B cell (primary cell): ENCODE results near the gene ERMARD.

Source experiments
- EZH2 ChIP-seq: IDR thresholded peaks from 2 replicates; pipeline ENCODE4 v1.6.1; 2012; ENCODE audit warnings: borderline replicate concordance, low read depth, mild to moderate bottlenecking, moderate library complexity, low read length; ENCODE audit not compliant: insufficient read depth, poor library complexity, severe bottlenecking
- TF ChIP-seq, protein P1 (sequence below): fragments of 200-600 bp; IDR thresholded peaks from one replicate; pipeline ENCODE4 v1.8.0; 2022; ENCODE audit warnings: antibody characterized with exemption, mild to moderate bottlenecking

DNA sequence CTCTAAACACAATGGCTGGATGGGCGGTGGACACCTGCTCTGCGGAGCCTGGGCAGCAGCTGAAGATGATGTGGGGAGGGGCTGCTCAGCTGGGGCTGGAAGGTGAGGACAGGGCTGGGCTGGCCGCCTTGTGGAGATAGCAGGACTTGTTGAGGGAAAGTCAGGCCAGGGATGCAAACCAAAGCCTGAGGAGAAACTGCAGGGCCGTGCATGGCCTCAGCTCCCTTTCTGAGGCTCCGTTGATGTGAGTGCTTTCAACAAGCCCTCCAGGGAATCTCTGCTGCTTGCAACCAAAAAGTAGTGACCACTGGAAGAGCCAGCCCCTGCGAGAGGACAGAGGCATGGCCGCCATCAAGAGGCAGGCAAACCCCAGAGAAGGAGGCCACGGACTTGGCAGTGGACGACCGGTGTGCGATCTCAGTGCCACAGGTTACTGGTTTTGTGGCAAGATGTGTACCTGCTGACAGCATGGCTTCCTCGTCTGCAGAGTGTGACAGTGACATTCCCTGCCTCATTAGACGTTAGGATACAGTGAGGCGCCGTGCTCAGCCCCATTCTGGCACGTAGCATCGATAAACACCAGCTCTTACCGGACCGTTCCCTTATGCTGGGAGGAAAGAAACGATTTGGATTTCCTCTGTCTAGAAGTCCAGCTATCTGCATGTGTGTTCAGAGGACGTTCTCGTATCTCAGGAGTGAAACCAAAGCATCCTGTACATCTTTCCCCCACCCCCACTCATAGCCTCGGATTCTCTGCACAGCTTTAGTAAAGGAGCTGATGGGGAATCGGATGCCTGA, 37.9 kb downstream of the ERMARD start:
- TF ChIP-seq EZH2: no peak
- TF ChIP-seq, protein P1, sequence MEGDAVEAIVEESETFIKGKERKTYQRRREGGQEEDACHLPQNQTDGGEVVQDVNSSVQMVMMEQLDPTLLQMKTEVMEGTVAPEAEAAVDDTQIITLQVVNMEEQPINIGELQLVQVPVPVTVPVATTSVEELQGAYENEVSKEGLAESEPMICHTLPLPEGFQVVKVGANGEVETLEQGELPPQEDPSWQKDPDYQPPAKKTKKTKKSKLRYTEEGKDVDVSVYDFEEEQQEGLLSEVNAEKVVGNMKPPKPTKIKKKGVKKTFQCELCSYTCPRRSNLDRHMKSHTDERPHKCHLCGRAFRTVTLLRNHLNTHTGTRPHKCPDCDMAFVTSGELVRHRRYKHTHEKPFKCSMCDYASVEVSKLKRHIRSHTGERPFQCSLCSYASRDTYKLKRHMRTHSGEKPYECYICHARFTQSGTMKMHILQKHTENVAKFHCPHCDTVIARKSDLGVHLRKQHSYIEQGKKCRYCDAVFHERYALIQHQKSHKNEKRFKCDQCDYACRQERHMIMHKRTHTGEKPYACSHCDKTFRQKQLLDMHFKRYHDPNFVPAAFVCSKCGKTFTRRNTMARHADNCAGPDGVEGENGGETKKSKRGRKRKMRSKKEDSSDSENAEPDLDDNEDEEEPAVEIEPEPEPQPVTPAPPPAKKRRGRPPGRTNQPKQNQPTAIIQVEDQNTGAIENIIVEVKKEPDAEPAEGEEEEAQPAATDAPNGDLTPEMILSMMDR: no peak
